Forelimb muscle (tissue), 1 donor: ENCODE results near the gene CFAP100. TPM values are rescaled to one million over a fixed set of nuclear protein-coding genes. Genes with fewer than 3 reads are reported as not detected.

Source experiments
- DNase-seq: peaks from one replicate; pipeline ENCODE4 v3.0.0-alpha.2; 2013; ENCODE audit warnings: low read depth
- polyA plus RNA-seq: library from polyadenylated mRNA; unstranded; fragments of 120-200 nt; gene quantifications from one replicate; pipeline ENCODE4 v1.2.1, GENCODE V29; 2013; ENCODE audit not compliant: insufficient read length

The CFAP100 gene
- polyA plus RNA-seq, 1 donor: 0.94 TPM

DNA sequence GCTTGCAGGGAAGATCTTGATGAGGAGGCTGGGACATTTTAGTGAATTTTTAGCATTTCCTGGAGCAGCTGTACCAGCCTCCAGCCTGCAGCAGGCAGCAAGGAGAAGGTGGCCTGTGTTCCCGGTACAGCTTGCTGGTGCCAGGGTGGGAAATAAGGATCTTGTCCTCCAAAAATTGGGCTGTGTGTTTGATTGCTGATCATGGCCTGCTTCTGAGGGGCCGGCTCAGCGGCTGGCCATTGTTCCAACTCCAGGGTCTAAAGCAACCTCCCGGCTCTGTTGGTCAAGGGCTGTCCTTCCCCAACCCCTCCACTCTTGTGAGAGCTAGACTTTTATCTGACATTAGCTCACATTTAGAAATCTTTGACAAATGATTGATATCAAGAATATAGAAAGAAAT lies 5.0 kb downstream of the CFAP100 start:
- no peak for DNase-seq

GRCh38 chr3:126401611-126402160 lies 7.0 kb downstream of the CFAP100 start:
- DNase-seq: no peak

DNA sequence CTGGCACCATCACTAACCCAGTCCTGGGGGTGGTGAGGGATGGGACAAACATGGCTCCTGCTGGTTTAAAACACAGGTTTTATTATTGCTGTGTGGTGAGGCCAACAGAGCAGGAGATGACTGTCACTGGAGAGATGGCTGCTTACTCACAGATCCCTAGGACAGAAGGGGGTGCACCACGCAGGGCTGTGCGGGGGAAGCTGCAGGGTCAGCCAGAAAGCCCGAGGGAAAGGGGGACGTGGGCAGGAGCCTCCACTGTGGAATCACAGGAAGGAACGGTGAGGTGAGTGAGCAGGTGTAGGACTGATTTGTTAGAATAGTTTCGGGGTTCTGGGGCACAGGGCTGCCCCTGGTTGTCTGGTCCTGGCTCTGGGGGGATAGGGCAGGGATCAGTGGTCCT lies 7.5 kb downstream of the CFAP100 start:
- DNase-seq: no peak

DNA sequence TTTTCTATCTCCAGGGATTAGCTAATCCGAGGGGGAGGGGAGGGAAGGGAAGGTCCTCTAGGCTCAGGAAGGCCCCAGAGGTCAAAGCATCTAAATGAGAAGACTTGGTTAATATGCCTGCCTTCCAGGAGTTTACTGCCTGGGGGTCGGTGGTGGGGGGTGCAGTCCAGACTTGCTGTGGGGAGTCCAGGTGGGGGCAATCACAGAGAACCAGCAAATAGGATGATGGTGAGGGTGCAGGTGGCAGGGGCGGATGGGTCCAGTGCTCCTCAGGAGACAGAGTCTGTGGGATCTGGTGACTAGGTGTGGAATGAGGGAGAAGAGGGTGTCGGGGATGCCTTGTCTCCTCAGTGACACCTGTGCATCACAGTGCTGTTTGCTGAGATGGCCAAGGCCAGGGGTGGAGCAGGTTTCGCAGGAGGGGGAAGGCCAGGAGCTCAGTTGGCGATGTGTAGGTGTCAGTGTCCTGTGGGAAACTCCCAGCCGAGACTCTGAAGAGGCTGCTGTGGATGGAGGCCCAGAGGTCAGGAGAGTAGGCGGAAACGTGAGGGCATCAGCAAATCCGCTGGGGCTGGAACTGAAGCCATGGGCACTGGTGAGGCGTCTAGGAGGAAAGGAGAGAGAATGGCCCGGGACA lies 8.1 kb downstream of the CFAP100 start:
- no peak for DNase-seq

DNA sequence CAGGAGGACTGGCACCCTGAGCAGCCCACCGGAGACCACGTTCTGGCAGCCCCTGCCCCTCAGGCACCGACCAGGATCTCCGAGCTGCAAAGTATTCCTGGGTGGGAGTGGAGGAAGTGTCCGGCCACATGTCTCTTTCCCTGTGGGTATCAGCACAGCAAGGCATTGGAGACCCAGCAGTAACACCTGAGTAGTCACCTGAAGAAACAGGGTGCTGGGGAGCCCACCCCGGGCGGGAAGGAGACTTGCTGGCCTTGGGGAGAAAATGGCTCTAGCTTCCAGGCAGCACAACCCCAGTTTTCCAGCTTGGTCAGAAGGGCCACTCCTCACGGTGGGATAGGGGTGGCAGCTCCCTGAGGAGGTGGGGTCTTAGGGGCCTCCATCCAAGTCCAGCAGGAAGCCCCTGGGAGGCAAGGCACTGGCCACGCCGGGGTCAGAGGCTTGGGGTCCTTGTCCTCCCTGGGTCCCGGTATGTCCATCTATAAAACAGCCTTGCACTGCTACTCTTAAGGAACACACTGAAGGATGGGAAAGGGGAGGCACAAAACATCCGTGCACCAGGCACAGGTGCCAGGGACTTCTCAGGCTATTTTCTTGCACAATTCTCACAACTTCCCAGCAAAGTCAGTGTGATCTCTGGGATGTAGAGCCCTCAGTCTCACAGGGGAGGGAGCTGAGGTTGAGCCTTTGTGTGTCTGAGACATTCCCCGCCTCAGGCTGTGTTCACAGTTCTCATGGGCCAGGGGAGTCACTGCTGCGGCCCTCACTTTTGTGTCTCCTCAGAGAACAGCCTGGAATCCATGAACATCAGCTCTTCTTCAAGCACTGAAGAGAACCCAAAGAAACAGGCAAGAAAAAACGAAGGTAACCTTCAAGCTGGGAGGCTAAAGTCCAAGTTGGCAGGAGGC lies 11.9 kb downstream of the CFAP100 start:
- DNase-seq: no peak

GRCh38 chr3:126407412-126408044 lies 12.8 kb downstream of the CFAP100 start:
- no peak for DNase-seq

DNA sequence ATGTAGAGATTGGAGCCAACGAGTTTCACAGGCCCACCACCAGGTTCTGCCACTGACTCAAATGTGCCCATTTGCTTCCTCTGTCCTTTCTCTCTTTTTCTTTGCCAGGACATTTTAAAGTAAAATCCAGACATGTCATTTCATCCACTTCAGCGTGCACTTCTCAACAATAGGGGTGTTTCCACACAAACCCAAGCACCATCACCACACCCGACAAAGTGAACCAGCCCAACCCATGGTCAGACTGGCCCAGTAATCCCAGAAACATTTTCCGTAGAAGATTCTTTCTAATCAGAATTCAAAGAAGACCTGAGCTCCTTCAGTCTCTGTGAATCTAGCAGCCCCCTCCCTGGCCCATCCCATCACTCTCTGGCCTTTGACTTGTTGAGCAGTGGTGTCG lies 13.4 kb downstream of the CFAP100 start:
- DNase-seq: no peak

DNA sequence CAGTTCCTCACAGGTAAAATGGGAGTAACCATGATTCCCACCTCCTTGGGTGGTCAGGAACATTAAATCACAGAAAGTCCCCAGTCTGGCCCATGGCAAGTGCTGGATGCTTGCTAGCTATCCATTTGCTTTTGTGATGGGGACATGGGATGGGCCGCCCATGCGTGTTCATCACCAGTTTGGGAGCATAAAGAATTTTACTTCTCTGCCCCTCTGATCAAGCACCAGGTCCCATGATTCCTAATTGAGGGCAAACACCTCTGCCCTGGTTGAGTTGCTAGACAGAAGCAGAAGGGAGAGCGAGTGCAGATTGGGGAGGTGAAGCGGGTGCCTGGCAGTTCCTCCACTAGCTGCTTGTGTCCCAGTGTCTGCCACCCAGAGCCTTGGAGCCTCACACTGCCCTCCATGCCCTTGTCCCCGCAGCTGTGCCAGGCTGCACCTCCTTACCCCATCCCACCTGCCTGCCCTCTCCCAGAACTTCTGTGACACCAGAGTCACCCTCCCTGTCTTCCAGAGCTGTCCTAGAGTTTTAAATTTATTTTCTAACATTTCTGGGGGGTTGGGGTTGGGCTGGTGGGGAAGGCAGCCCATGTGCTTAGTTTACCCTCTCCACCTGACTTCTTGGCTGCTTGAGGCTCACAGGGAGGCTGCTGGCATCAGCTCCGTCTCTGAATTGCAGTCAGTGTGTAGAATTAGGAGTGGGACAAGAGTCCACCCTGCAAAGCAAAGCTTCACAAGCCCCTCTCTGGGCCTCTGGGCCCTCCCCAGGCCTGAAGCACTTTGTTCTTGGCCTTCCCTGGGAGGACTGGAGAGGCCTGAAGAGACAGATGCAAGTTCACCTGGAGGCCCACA lies 18.4 kb downstream of the CFAP100 start:
- DNase-seq: no peak

- no peak for DNase-seq
Observed at GRCh38 chr3:126413693-126414080, 19.0 kb downstream of the CFAP100 start.

GRCh38 chr3:126414406-126414805 lies 19.7 kb downstream of the CFAP100 start:
- no peak for DNase-seq

- no peak for DNase-seq
Observed at GRCh38 chr3:126414961-126415660, 20.4 kb downstream of the CFAP100 start.

- DNase-seq: no peak
Observed at GRCh38 chr3:126415661-126416591, 21.2 kb downstream of the CFAP100 start.

- no peak for DNase-seq
Observed at GRCh38 chr3:126416943-126417342, 22.2 kb downstream of the CFAP100 start.

DNA sequence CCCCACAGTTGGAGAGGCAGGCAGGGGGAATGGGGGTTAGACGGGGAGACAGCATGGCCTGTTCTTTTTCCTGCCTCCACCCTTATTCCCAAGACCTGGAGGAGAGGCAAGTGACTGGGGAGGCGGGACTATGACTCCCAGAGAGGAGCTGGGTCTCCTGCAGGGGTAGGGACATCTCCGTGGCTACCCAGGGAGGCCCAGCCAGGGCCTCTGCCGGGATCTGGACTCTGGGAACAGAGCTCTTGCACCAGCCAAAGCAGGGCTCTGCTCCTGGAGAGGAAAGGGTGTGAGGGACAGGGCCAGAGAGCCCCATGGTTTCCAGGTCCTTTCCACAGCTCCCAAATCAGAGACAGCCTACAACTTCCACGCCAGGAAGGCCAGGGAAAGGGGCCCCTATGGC lies 22.8 kb downstream of the CFAP100 start:
- no peak for DNase-seq

DNA sequence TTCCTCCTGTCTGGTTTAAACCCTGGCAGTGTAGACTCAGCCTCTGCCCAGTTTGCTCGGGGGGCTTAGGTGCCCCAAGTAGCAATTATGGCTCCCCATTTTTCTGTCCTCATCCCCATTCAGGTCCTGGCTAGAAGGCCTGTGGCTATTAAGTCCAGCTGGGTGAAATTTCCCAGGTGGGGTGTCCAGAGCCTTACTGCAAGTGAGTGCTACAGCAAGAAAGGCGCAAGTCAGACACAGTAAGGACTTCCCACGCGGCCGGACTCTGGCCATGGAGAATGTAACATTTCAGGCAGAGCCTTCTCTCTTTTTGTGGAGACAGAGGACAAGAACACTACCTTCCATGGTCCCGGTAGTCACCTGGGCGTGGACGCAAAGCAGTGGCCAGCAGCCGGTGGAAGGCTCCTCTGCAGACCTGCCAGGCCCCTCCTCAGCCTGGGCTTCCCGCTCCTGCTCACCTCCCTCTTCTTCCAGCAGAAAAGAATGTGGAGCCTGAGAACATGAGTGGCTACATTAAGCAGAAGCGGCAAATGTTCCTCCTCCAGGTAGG lies 23.3 kb downstream of the CFAP100 start:
- no peak for DNase-seq

GRCh38 chr3:126418661-126419131 lies 24.0 kb downstream of the CFAP100 start:
- no peak for DNase-seq

DNA sequence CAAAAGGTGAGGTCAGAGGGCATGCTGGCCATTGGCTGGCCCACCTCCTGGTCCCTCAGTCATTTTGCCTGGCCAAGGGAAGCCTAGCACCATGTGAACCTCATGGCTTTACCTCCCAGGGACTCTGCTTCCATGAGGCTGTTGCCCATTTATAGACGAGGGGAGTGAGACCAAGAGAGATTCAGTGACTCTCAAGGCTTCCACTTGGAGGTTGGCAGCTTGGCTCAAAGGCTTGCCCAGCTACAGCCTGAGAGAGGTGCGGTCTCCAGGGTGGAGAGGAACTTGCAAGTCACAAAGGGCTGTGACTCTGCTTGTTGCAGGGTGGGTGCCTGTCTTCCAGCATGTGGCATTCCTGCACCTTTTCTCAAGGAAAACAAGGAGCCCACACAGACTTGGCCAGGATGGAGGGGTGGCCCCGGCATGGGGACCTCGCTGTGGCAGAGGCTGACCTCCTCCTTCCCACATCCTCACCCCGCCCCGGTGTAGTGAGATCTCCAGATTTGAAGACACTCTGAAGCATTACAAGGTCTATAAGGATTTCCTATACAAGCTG lies 24.5 kb downstream of the CFAP100 start:
- no peak for DNase-seq

- no peak for DNase-seq
Observed at GRCh38 chr3:126419886-126420786, 25.4 kb downstream of the CFAP100 start.
